Activated CD4-positive, alpha-beta T cell treated with anti-CD3 and anti-CD28 coated beads for 36 hours (primary cell): ENCODE results near the gene USP8. TPM values are rescaled to one million over a fixed set of nuclear protein-coding genes. Genes with fewer than 3 reads are reported as not detected.

Experiments used
- total RNA-seq, 2 experiments: library from RNA; stranded (reverse); gene quantifications; one replicate each; pipeline ENCODE4 v1.2.3, GENCODE V29; 2021

The USP8 gene
- total RNA-seq, 2 experiments from 2014 or later = 39.8 to 45.3 TPM

Other genes starting within 250 kb of the USP8 start
- gene SLC27A2, start 242.2 kb upstream of the USP8 start, total RNA-seq = 10 to 100 TPM; 20.7 to 22.1 TPM
- under 1 TPM; 0.18 to 0.32 TPM for gene HDC, start 158.7 kb upstream of the USP8 start, total RNA-seq
- 10 to 100 TPM; 46.3 to 53.4 TPM for gene GABPB1, start 69.2 kb upstream of the USP8 start, total RNA-seq
- gene USP50, start 122.3 kb downstream of the USP8 start, total RNA-seq = not detected